LNCAP (cell line): ENCODE measurements around the gene MTX3.

Experiments
- CTCF ChIP-seq: fragments of 450-650 bp; IDR thresholded peaks from 2 replicates; pipeline ENCODE4 v1.5.1; 2017; ENCODE audit warnings: mild to moderate bottlenecking

The MTX3 gene

GRCh38 chr5:79963261-79964061 lies 27.6 kb downstream of the MTX3 start:
- no peak for TF ChIP-seq CTCF

DNA sequence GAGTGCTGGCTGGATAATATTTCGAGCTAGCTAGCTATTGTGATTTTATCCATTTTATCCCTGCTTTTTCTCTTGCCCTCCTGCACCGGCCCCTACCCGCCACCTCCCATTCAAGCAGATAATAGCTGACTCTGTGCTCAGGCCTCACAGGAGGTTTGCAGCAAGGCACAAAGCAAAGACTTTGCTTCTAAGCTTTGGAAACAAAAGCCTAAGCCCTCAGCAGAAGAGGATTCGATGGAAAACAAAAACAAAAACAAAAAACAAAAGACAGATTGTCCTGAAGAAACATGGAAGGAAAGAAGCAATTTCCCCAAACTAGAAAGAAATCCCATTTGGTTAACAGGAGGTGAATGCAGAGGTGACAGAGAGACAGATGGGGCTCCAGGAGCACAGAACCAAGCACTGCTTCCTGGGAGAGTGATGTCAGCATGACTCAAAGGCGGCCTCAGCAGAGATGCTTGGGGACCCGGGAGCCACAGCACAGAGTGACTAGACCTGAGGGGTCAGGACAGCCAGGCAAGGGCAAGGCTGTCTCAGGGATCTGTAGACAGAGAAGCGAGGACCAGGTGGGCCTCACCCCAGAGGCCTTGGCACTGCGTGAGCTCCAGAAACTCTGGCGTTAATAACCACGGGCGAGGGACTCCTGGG lies 28.4 kb downstream of the MTX3 start:
- no peak for TF ChIP-seq CTCF

GRCh38 chr5:79961716-79962574 lies 29.1 kb downstream of the MTX3 start:
- no peak for TF ChIP-seq CTCF

DNA sequence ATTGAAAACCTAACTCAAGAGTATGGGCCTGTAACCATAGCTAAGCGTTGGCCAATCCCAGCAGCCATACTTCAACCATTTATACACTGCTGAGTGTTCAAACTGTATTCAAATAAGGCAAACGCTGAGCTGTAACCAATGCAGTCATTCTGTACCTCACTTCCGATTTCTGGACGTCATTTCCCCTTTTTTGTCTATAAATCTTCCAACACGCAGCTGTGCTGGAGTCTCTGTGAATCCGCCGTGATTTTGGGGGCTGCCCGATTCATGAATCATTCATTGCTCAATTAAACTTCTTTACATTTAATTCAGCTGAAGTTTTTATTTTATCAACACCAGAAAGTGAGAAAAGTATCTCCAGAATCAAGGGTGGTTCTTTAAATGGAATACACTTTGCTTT lies 31.7 kb downstream of the MTX3 start:
- no peak for TF ChIP-seq CTCF

DNA sequence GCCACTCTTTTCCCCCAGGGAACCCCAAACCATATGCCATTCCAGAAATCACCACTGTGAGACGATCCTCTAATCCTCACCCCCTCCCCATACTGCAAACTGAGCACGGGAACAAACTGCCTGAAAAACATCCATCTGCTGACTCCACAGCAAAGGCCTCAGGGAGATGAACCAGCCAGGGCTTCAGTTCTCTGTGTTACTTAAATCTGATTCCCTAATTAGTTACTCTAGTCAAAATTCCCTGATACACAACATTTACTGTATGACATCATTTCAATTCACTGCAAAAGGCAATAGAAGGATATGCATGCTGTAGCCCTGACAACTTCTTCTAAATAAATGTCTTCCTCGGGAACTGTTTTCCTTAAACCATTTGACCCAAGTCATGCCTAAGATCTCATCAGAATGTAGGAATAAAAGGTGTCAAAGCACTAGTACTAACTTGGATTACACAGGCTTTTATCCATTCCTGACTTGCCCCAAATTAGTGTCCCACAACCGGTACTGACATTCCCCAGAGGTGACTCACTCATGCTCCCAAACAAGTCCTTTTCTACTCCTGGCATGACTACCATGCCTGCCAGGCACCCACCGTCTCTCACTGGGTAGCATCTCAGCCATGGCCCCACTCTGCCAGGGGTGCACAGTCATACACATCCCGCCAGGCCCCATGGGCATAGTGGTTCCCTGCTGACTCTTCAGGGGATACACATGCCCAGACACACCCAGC lies 35.0 kb downstream of the MTX3 start:
- TF ChIP-seq CTCF: no peak

DNA sequence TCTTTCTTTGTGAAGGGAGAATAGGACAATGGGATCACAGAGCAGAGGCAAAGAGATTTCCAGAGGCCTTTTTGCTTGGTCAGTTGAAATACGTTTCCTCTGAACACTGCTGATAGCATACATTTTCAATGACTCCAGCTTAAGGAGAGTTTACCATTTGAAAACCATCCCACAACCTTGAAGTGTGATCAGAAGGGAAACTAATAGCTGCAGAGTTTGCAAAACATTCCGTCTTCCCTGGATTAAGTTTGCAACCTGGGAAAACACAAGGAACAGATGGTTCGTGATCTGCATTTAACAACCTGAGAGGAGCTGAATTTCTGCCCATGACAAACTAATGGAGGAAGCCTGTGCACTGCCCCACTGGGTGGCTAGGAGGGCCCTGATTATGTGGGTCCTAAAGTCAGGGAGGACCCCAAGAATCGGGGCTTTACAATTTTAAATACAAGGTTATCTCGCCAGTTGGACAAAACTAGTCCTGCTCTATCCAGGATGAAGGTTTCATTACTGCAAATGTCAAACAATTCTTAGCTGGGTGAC lies 35.6 kb downstream of the MTX3 start:
- no peak for TF ChIP-seq CTCF

DNA sequence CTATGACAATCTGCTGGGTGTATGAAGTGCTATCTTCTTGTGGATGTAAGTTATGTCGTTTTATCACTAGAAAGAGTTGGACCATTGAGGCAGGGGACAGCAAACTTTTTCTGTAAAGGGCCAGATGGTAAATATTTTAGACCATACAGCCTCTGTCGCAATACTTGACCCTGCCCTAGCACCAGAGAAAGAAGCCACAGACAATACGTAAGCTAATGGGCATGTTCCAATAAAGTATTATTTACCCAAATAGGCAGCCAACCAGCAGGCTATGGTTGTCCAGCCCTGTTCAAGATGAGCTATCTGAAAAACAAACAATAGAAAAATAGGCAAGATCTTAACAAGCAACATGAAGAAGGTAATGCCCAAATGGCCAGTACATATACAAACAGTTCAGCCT lies 36.4 kb downstream of the MTX3 start:
- no peak for TF ChIP-seq CTCF
